ENCODE data around the gene CCDC73. TPM values are rescaled to one million over a fixed set of nuclear protein-coding genes. Genes with fewer than 3 reads are reported as not detected.

CCDC73 gene
- total RNA-seq, 1 donor from 2014 or later, result not detected

DNA sequence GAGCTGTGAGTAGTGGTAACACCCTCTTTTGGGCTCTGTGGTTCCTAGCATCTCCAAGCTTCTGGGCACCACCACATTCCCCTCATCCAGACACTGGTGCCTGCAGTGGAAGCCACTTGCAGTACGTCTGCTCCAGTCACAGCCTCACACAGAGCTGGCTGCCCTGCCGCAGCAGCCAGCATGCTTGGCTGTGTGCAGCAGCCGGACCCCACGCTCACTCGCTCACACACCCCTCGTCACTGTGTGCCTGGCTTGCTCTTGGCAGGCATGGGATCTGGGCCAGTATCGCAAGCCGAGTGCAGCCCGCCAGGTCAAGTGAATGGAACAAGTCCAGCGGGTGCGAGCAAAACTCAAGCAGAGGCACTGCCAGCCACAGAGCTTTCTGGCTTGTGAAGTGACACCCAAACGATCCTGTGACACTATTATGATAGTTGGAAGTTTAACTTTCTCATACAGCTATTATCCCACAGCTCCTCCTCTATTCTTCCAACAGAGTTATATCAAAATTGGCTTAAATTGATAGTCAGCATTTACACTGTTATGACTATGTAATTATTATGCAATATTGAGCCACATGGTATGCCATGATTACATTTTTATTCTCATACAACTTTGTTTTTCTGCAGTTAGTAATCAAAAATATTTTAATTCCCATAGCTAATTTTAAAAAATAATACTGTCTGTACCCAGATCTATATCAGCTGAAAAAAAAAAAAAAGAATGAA, 89.0 kb downstream of the CCDC73 start:
- Histone ChIP-seq H3K36me3 (no peaks in the 10 kb centered on the region), H3K27me3 (ENCODE audit: low read depth) (no peaks in the 10 kb centered on the region), H3K4me1 (no peaks in the 10 kb centered on the region), H3K9me3 (replicated peaks) (peaks cover 22% of the 10 kb centered on the region), H3K4me3 (no peak overlapping the region), H3K27ac (replicated peaks) (no peak overlapping the region)
- intact Hi-C loops (cut with micrococcal nuclease), result no loop called here
- no peak for DNase-seq
- no peak for TF ChIP-seq CTCF (IDR thresholded peaks at IDR 0.05; ENCODE audit: borderline replicate concordance)

DNA sequence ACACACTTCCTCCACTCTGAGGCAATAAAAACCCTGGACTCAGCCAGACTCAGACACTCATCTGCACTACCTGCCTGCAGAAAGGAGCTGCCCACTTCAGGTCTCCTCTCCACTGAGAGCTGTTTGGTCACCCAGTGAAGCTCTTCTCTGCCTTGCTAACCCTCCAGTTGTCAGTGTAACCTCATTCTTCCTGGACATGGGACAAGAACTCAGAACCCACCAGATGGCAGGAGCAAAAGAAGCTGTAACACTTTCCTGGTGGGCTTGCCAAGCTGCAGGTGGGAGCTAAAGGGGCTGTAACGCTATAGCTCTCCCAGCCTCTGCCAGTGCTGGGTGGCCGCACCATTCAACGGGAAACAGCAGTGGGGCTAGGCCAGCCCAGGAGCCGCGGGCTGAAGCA, 89.7 kb downstream of the CCDC73 start:
- DNase-seq, result no peak
- Histone ChIP-seq H3K9me3 (replicated peaks) (peaks cover 22% of the 10 kb centered on the region), H3K4me3 (no peak overlapping the region), H3K27ac (replicated peaks) (no peak overlapping the region), H3K36me3 (no peaks in the 10 kb centered on the region), H3K4me1 (no peaks in the 10 kb centered on the region), H3K27me3 (ENCODE audit: low read depth) (no peaks in the 10 kb centered on the region)
- no peak for TF ChIP-seq CTCF (IDR thresholded peaks at IDR 0.05; ENCODE audit: borderline replicate concordance)
- intact Hi-C loops (cut with micrococcal nuclease), result no loop called here

GRCh38 chr11:32704261-32704660, 90.2 kb downstream of the CCDC73 start:
- Histone ChIP-seq H3K4me3 (no peak overlapping the region), H3K4me1 (no peaks in the 10 kb centered on the region), H3K9me3 (replicated peaks) (peaks cover 22% of the 10 kb centered on the region), H3K36me3 (no peaks in the 10 kb centered on the region), H3K27me3 (ENCODE audit: low read depth) (no peaks in the 10 kb centered on the region), H3K27ac (replicated peaks) (no peak overlapping the region)
- intact Hi-C loops (cut with micrococcal nuclease), result no loop called here
- TF ChIP-seq CTCF (IDR thresholded peaks at IDR 0.05; ENCODE audit: borderline replicate concordance), result no peak
- no peak for DNase-seq

- Histone ChIP-seq H3K9me3 (replicated peaks) (peaks cover 22% of the 10 kb centered on the region), H3K4me1 (no peaks in the 10 kb centered on the region), H3K27ac (replicated peaks) (no peak overlapping the region), H3K4me3 (no peak overlapping the region), H3K36me3 (no peaks in the 10 kb centered on the region), H3K27me3 (ENCODE audit: low read depth) (no peaks in the 10 kb centered on the region)
- TF ChIP-seq CTCF (IDR thresholded peaks at IDR 0.05; ENCODE audit: borderline replicate concordance), result no peak
- intact Hi-C loops (cut with micrococcal nuclease), result no loop called here
- DNase-seq, result no peak
Observed at GRCh38 chr11:32701616-32702015, 92.8 kb downstream of the CCDC73 start.

DNA sequence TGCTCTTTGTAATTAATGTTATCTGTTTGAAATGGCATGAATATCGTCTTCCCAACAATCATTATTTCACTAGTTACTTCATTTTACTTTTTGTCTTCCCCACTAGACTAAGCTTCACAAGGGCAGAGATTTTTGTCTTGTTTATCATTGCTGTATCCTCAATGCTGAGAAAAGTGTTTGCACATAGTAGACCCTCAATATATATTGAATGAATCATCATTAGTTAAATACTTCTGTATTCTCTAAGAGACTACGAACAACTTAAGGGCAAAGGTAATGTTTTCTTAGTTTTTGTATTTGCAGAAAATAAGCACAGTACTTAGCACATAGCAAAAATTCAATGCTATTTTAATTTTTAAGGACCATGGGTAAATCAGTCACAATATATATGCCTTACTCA, 95.9 kb downstream of the CCDC73 start:
- Histone ChIP-seq H3K4me3 (no peak overlapping the region), H3K36me3 (no peaks in the 10 kb centered on the region), H3K9me3 (replicated peaks) (peaks cover under 1% of the 10 kb centered on the region), H3K27me3 (ENCODE audit: low read depth) (no peaks in the 10 kb centered on the region), H3K4me1 (no peaks in the 10 kb centered on the region), H3K27ac (replicated peaks) (no peak overlapping the region)
- TF ChIP-seq CTCF (IDR thresholded peaks at IDR 0.05; ENCODE audit: borderline replicate concordance), result no peak
- no peak for DNase-seq
- intact Hi-C loops (cut with micrococcal nuclease), result no loop called here
